Amniotic epithelial cell (primary cell): Measurements from ENCODE around the gene SYPL1.

ENCODE experiments used
- DNase-seq: peaks from one replicate; pipeline ENCODE4 v3.0.0-alpha.2; 2010; ENCODE audit warnings: low read depth

SYPL1 gene

GRCh38 chr7:106050002-106050745 lies 61.9 kb downstream of the SYPL1 start:
- DNase-seq, result peak; percentile 91

GRCh38 chr7:106049139-106049752 lies 62.9 kb downstream of the SYPL1 start:
- no peak for DNase-seq

GRCh38 chr7:106048706-106049020 lies 63.4 kb downstream of the SYPL1 start:
- no peak for DNase-seq

- DNase-seq, result no peak
These were observed 64.0 kb downstream of the SYPL1 start for GRCh38 chr7:106047818-106048705.

GRCh38 chr7:106047184-106047583 lies 64.9 kb downstream of the SYPL1 start:
- no peak for DNase-seq

- DNase-seq, result no peak
These were observed 66.5 kb downstream of the SYPL1 start for GRCh38 chr7:106045586-106045985.

- DNase-seq, result no peak
These were observed 67.0 kb downstream of the SYPL1 start for GRCh38 chr7:106045139-106045538.

- DNase-seq, result no peak
These were observed 69.9 kb downstream of the SYPL1 start for GRCh38 chr7:106042196-106042611.

GRCh38 chr7:106041140-106041717 lies 70.9 kb downstream of the SYPL1 start:
- peak; percentile 27 for DNase-seq
